HG03521 (cell line): ENCODE results near the gene HOXA3.

ENCODE experiments used
- ATAC-seq: cut with Tn5 transposase; IDR thresholded peaks from one replicate; pipeline ENCODE4 v1.9.1; 2021; ENCODE audit warnings: mild to moderate bottlenecking, moderate library complexity; ENCODE audit not compliant: unreplicated experiment

HOXA3 gene

GRCh38 chr7:27131390-27131819 is 21.0 kb downstream of the HOXA3 start:
- ATAC-seq: no peak

GRCh38 chr7:27130540-27131389 is 21.6 kb downstream of the HOXA3 start, which contains the start of gene HOXA4:
Gene HOXA4, minus strand, starts transcription at chr7:27130757. Its CDS starts 24 bp downstream, at chr7:27130733.
- ATAC-seq: no peak

GRCh38 chr7:27129729-27130539 is 22.4 kb downstream of the HOXA3 start:
- ATAC-seq: no peak

GRCh38 chr7:27128776-27129728 is 23.3 kb downstream of the HOXA3 start:
- ATAC-seq: no peak

- ATAC-seq: no peak
Measured at GRCh38 chr7:27128034-27128433, 24.3 kb downstream of the HOXA3 start.

- no peak for ATAC-seq
Measured at GRCh38 chr7:27126596-27127327, 25.6 kb downstream of the HOXA3 start.

- no peak for ATAC-seq
Measured at GRCh38 chr7:27125986-27126394, 26.4 kb downstream of the HOXA3 start.

- ATAC-seq: no peak
Measured at GRCh38 chr7:27124902-27125689, 27.3 kb downstream of the HOXA3 start.

GRCh38 chr7:27124096-27124901 is 28.1 kb downstream of the HOXA3 start:
- ATAC-seq: no peak

- ATAC-seq: no peak
Measured at GRCh38 chr7:27123477-27124053, 28.8 kb downstream of the HOXA3 start.

- ATAC-seq: no peak
Measured at GRCh38 chr7:27123007-27123476, 29.3 kb downstream of the HOXA3 start.

GRCh38 chr7:27122077-27122910 is 30.1 kb downstream of the HOXA3 start:
- ATAC-seq: no peak

GRCh38 chr7:27121684-27122076 is 30.7 kb downstream of the HOXA3 start:
- ATAC-seq: no peak

GRCh38 chr7:27119412-27119911 is 32.9 kb downstream of the HOXA3 start:
- ATAC-seq: no peak

- ATAC-seq: no peak
Measured at GRCh38 chr7:27118580-27118979, 33.8 kb downstream of the HOXA3 start.

GRCh38 chr7:27117887-27118491 is 34.4 kb downstream of the HOXA3 start:
- ATAC-seq: no peak
